KG1 (cell line): ENCODE results near the gene BOD1.

Source experiments
- DNase-seq: peaks from one replicate; lab custom pipeline; 2025; lab: John Stamatoyannopoulos, UW

The BOD1 gene

DNA sequence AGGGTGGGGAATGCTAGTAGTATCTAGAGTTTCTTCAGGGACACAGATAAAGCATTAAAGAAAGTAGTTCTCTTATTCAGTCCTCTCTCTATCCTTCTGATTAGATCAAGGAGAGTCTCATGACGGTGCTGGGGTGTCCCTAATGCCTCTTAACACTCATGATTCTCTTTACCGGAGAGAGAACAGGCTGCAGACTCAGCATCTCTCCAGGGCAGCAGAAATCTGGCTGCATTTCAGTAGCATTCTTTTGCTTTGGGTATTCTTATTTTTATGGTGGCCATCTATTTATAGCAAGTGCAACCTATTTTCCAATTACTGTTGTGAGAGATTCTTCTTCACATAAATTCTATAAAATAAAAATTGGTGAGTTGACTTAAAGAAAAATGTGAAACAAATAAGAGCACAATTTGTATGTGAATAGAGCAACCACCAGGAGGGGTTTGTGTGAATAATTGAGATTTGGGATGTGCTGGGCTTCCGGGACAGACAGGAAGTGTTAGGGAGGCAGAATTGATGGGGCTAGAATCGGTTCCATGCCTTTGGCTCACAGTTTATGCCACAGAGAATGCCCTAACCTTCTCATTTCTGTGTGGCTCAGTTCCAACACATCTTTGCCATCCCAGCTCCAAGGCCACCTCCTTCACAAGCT lies 23.8 kb upstream of the BOD1 start:
- DNase-seq = no peak

DNA sequence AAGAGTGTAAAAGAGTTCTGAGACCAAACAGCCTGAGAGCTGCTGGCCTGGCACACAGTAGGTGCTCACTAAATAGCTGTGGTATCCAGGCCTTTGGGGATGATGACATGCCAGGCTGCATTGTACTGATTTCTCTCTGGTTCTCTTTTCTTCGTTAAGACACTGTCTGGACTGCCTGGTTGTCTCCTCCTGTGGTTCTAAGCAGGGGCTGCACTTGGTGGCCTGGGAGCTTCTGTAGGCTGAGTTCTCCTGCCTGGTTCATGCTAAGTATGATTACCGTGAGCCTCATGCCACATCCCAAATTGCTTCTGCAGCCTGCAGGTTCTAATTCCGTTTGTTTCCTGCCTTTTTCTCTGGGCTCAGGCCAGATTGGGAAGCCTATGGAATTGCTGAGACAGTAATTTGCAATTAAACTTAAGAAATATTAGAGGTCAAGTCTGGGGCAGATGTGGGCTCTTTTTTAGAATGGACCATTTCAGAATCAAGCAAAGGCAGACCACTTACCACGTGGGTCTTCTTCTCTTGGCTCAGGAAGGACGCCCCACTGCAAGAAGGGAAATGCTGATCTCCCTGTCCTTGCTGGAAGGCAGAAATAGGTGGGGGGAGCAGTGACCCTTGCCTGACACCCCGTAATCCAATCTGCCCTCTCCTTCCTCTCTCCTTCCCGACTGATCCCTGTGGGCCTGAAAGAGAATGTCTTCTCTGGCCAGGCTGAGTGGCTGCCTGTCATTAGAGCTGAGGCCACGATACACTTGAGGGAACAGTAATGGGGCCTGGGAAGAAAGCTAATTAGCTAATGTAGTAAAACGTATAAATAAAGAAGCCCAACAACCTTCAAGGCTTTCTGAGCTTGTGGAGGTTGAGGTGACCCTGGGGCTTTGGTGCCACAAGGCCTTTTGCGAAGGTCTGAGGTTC lies 21.9 kb upstream of the BOD1 start:
- no peak for DNase-seq

DNA sequence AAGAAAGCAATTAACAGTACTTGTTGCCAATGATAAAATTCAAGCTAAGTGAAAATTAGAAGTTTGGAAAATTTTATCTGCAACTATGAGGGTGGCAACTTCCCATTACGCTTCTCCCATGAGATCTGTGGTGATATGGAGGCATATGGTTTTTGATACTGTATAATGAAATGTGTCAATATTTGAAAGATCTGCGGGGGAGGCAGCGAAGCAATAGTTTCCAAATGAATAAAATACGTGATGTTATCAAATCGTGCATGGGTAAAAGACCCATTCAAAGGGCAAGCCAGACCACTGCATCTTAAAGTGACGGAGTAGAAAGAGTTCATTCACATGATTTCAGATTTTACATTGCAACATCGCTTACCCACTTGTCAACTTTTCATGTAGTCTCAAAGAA lies 20.9 kb upstream of the BOD1 start:
- no peak for DNase-seq

DNA sequence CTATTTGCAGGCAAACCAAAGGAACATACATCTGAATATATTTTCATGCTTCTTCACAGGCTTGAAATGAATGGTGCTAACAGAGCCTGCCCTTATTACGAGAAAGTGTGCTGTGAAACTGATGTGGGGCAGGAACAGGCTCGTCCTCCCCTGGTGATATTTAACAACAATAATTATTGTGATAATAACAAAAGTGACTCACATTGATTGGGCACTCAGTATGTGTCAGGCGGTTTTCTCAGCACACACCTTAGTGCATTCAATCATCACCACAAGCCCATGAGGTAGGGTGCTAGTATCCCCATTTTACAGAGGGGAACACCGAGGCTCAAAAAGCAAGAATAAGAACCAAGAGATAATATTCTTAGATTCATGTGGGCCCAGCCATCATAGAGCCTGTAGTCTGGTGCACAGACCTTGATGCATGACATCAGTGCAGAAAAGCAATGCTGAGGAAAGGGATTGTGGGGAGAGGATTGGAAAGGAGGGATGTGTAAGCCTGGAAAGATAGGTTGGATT lies 18.1 kb upstream of the BOD1 start:
- no peak for DNase-seq

DNA sequence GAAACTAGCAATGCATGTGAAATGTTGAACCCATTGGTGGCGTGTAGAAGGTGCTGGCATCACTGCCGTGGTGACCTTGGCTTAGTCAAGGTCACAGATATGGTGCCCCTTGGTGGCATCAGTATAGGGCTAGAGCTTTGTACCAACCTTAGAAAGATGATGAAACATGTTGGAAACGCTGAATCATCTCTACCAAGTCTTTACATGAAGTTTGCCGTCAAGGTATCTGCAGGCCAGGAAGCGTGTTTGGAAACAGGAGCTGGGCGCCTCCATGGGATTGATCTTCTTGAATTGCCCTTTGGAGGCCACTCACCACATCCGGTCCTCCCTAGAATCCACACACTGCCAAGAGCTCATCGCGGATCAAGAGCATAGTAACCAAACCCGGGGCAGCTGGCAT lies 16.9 kb upstream of the BOD1 start:
- no peak for DNase-seq

DNA sequence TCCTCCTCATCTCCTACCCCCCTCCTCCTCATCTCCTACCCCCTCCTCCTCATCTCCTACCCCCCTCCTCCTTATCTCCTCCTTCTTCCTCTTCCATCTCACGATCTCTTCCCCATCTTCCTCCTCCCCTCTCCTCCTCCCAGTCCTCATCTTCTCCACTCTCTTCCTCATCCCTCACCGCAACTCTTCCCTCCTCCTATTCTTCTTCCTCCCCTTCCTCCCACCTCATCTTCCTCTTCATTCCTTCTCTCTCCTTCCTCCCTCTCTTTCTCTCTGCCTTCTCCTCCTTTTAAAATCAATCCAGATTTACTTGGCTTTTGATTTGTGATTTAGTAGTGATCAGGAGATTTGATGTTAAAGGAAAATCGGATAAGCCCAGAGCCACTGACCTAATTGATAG lies 15.0 kb upstream of the BOD1 start:
- no peak for DNase-seq

DNA sequence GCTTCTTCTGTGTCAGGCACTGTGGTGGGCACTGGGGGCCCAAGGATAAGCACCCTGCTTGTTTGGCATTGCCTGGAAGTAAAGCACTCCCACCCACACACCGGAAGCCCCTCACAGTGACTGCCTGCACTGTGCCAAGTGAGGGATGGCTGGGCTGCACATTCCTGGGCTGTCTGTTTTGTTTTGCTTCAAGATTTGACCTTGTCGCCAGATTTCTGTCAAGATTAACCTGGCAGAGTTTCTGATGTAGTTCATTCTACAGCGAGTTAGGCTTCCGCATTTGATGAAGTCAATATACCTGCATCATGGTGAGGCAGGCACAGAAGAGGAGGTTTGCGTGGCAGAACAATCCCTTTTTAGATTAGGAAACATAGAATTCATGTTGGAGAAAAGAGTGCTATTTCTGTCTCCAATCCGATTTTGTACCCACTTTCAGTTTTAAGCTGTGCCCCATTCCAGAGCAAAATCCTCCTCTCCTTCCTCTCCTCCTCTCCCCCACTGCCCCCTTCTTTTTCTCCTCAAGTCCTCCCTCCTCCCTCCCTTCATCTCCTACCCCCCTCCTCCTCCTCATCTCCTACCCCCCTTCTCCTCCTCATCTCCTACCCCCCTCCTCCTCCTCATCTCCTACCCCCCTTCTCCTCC lies 14.4 kb upstream of the BOD1 start:
- DNase-seq = no peak

DNA sequence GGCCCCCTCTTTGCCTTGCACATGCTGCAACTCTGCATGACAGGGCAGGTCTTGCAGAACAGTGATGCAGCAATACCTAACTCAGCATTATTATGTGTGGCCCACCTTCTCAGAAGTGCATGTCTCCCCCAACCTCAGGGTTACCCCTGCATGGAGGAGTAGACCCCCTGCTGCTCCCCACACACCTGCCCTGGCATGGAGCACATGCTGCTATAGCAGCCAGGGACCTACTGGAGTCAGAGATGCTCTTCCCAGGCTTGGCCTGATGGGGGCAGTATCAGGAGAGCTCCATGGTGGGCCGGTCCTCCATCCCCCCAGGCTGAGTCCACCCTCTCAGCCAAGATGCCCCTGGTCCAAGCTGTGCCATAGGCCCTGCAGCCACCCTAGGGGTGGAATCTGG lies 13.2 kb upstream of the BOD1 start:
- DNase-seq = no peak

DNA sequence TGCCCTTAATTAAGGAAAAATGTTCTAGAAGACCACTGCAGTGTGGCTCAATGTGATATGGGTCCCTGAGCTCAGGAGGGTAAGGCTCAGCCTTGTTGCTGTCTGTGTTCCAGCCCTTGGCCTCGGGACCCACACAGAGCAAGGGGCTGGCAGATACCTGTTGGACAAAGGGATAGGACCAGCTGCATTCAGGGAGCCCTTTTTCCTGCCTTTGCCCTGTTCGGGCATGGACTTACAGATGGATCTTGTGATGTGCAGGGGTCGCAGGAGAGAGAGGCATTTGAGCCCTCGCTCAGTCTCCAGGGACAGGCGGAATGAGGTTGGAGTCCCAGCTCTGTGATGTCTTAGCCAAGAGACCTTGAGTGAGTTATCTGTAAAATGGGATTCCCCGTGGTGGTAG lies 12.1 kb upstream of the BOD1 start:
- no peak for DNase-seq

DNA sequence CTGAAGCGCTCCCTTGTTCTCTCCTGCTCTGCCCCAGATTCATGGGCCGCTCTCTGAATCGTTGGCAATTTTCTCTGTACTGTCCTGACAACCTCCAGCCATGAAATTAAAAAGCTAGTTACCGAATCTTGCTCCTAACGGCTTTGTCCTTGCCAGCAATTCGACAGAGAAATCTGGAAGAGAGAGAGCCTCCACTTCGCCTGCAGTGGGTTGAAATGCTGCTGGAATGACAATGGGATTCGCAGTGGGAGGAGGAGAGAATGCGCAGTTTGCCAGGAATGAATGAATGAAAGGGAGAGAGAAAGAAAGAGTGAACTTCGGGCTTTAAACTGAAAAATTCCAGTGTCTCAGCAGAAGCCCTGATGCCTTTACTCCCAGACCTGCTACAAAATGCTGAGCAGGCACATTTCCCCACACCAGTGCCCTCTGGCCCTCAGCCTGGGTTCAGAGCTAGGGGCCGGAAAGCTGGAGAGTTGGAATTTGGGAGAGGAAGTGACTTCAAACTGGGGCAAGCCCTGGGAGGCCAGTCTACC lies 11.5 kb upstream of the BOD1 start:
- no peak for DNase-seq

DNA sequence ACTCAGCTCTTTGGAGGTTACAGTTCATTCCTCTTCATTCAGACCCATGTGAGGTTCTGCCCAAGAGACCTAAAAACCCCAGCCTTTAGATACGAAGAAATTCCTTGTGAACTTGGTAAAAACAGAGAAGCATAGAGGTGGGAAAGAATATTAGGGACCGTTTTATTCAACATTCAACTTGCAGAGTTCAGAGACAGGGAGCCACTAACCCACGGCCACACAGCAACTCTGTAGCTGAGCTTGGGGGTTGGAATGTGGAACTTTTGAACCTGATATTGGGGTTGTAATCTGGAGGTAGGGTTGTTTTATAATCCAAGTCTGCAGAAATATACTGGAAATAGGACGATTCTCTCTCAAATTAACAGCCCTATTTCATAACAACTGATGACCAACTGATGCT lies 10.8 kb upstream of the BOD1 start:
- no peak for DNase-seq

DNA sequence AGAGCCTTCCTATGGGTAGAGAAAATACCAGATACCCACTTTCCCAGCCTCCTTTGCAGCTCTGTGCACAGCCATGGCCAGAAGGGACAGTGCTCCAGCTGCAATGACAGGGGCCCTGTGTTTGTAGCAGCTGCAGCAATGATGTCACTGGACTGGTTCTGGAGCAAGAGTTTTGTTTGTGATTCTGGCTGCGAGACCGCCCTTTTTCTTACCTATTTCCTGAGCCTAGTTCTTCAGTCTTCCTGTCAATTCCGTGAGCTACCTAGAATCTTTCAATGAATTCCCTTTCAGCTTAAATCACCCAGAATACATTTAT lies 10.0 kb upstream of the BOD1 start:
- DNase-seq = no peak

DNA sequence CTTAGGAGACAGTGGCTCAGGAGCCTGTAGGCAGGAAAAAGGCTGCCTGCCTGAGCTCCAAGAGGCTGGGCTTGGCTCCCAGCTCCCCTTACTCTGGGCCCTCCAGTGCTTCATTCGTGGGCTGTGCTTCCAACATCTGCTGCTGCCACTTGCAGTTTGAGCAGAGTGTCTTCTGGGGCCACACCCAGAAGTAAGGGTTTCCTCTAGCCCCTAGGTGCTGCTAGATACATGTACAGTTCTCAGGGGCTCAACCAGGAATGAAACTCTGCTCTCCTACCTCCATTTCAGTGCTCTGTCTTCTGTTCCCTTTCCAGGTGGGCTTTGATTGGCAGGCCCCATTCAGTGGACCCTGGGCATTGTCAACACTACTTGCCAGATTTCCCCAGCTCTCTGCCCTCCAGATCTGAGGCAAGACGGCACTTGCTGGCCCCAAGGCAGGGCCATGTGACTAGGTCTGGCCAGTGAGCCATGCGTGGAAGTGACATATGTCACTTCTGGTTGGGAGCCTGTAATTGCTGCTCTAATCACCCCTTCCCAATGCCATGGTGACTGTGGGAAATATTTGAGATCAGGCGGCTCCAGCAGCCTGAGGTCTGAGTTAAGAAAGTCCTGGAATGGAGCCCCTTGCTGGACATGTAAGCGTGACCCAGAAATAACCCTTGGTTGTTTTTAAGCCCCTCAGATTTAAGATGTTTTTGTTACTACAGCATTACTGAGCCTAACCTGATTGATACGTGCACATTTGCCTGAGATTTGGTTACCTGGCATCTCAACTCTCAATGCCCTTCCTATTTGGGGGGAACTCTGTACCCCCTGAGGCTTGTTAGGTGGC lies 9.4 kb upstream of the BOD1 start:
- DNase-seq = no peak

DNA sequence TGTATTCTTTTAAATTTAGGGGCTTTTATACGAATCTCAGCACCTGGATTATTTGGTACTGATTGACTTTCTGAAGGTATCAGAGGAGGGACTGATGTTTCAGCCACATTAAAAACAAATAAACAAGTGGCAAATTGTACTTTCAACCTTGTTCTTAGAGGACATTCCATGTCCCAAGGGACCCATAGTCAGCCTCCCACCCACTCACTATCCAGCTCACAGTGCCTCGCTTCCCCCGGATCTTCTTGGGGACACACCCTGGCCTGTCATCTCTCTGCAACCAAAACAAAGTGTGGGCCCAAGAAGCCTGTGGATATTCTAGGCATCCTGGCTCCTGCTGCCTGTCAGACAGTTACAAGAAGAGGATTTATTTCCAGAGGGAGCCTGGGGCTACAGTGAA lies 8.8 kb upstream of the BOD1 start:
- no peak for DNase-seq

DNA sequence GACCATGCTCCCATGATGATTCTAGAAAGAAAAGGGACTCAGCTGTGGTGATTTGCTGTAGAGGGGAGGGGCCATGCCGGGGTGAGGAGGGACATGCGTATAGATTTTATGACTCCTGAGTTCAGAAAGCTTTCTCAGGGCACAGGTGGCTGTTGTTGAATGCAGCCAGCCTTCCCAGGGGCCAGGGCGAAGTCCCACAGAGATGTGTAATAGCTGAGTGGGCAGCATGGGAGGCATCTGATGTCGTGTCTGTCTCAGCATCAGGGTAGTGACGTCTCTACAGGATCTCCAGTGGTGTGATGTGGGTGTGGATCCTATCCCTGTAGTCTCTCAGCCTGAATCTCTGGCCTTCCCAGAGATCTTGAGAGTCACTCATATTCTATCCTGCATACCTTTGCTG lies 7.8 kb upstream of the BOD1 start:
- no peak for DNase-seq

DNA sequence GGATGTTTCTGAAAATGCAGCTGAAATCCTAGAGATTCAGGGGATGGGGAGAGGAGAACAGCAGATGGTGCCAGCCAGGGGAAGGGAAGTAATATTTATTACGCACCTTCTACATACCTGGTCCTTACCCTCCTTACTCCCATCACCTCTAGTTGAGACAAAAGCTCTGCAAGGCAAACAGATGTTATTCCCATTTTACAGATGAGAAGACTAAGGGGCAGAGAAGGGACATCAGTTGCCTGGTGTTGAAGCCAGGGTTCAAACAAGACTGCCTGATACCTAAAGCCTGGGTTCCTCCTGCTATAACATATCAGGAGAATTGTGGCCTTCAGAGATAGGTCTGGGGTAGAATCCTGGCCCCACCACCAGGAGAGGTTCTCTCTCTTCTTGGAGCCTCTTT lies 7.3 kb upstream of the BOD1 start:
- no peak for DNase-seq

DNA sequence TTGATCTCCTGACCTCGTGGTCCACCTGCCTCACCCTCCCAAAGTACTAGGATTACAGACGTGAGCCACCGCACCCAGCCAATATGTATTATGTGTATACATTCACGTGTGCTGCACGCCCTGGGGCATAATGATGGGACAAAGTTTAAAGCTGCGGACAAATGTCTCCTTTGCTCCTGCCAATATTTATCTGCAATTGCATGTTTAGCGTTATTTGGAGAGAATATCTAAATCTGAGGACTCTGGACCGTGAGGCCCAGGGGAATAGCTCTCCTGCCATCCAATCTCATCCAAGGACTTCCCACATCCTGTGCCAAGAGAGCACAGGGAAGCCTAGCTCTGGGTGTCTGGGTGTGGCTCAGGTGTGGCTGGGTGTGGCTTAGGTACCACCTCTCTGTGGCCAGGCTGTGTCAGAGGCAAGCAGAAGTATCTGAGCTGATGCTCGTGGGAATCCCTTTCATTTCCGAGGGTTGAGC lies 6.9 kb upstream of the BOD1 start:
- DNase-seq = no peak

DNA sequence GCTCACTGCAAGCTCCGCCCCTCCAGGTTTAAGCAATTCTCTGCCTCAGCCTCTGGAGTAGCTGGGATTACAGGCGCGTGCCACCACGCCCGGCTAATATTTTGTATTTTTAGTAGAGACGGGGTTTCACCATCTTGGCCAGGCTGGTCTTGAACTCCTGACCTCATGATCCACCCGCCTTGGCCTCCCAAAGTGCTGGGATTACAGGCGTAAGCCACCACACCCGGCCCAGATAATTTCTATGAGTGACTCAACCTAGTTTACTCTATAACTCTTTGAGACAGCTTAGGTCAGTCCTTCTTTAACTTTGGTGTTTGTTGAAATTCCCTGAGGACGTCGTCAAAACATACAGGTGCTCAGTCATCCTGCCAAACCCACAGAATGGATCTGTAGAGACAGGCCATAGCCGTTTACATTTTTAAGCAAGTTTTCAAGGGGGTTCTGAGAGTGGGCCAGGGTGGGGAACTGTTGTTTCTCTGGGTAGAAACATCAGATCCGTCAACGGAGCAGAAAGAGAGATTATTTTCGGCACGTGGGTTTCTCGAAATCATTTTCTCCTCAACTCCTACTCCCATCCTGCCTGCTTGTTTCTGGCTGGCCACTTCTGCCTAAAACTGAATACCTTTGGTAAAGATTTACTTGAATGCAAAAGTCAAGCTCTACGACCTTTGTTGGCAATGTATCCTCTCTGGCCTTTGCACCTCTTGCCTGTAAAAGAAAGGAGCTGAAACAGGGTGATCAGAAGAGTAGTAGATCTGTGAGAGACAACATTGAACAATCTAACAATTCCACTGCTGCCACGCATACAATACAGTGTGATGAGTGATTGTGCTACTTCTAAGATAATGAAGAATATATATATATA lies 6.0 kb upstream of the BOD1 start:
- DNase-seq = no peak

DNA sequence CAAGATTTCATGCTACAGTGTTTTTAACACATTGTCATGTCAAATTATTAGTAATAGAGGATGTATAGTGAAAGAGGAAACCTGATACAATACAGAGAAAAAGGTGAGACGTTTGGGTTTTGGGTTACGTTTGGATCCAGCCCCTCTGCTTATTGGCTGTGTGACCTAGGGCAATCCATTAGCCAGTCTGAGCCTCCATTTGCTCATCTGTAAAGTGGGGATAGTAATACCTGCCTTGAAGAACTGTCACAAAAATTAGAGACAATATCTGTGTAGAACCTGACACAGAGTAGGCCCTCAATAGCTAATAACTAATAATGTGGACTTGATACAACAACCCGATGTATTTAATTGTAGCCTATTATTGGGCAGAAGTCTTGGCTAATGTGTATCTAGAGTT lies 4.3 kb upstream of the BOD1 start:
- DNase-seq = no peak

DNA sequence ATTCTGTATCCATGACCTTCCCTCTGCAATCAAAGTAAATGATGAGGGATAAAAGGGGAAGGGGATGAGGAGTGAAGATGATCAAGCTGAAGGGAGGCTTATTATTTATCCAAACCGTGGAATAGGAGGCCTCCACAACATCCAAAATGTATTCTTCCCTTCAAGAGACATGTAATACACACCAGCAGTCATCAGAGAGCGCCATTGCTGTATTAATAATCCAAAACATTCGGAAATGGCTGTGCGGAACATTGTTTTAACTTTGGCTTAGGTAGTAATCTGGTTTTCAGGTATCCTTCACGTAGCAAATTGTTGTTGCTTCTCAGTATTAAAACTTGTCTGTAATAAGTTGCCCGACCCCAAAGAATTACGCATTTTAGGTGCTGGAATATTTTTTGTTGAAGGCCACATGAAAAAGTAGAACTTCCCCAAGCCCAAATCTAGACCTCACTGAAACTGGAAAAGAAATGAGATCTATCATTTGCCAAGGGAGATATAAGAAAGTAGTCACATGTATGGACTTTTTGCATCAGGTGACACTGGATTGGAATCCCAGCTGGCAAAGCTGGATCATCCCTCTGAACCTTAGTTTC lies 2.6 kb upstream of the BOD1 start:
- peak; percentile 73 for DNase-seq
